HG02870 (cell line): ENCODE measurements around the gene MMP25.

Experiments used
- ATAC-seq: cut with Tn5 transposase; IDR thresholded peaks from one replicate; pipeline ENCODE4 v1.9.1; 2021; ENCODE audit warnings: mild to moderate bottlenecking, moderate library complexity; ENCODE audit not compliant: unreplicated experiment

The MMP25 gene

DNA sequence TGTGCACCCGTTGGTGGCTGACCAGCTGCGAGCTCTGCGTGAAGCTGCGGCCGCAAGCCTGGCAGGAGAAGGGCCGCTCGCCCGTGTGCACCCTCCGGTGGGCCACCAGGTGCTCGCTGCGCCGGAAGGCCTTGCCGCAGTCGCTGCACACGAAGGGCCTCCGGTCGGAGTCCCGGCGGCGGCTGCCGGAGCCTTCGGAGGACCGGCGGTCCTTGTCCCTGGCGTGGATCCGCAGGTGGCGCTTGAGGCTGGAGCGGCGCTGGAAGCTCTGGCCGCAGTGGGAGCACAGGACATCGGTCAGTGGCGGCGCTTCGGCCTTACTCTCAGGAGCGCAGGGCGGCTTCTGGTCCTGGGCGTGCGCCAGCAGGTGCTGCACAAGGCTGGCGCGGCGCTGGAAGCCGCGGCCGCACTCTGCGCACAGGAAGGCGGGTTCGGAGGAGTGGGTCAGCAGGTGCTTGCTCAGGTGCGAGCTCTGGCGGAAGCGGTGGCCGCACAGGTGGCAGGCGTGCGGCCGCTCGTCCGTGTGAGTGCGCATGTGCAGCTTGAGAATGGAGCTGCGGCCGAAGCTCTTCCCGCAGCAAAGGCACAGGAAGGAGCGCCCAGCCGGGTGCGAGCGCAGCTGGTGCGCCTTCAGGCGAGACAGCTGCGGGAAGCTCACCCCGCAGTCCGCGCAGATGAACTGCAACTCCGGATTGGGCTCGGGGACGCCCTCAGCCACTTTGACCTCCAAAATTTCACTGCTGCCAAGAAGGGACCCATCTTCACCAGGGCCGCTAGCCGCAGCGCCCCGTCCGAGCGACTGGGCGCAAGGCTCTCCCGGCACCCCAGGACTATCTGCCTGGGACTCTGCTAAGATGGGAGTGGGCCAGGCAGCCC, 43.6 kb downstream of the MMP25 start:
- no peak for ATAC-seq

DNA sequence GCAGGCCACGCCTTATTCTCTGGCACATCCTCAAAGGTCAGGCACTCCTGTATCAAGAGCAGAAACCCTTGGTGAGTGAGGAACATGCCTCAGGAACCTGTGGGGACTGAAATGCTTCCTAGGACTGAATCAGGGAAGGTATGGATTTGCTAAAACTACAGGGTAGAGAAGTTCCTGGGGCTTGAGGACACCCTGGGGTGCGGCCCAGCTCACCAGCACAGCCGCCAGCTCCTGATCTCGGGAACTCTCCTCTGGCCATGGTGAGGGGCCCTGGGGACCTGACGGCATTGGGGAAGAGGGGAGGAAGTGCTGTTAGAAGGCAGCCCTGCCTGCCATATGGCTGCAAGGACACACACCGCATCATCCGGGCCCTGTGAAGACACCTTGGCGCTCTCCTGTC, 45.2 kb downstream of the MMP25 start:
- ATAC-seq = no peak

DNA sequence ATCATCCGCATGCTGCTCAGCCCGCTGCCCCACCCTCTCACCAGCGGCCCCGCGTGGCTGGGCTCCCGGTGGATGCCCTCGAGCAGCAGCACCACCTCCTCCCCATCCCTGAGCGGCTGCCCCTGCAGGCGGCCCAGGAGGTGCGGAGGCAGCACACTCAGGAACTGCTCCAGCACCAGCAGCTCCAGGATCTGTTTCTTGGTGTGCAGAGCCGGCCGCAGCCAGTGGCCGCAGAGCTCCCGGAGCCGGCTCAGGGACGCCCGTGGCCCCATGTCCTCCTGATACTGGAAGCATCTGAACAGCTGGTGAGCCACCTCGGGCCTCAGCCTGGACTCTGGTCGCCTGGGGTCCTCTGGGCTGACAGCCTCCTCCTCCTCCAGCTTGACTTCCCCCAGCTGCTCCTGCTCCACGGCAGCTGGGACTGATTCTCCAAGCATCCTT, 46.2 kb downstream of the MMP25 start:
- no peak for ATAC-seq

DNA sequence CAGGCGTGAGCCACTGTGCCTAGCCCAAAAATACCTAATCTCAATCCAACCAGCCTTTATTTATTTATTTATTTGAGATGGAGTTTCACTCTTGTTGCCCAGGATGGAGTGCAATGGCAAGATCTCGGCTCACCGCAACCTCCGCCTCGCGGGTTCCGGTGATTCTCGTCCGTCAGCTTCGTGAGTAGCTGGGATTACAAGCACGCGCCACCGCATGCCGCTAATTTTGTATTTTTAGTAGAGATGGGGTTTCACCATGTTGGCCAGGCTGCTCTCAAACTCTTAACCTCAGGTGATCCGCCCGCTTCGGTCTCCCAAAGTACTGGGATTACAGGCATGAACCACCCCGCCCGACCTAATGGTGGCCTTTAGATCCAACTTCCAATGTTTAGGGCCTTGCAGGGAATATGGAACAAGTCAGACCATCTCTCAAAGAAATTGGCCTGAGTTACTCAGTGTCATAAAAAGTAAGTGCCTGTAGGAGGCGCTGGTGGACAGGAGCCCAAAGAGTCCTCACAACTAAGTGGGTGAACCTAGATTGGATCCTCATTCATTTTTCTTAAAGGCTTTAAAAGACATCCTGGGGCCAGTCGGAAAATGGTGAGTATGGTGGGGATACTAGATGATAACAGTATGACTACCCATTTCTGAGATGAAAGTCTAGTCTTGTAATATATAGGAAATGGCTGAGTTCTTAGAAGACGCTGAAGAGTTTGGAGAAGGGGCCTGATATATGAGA, 48.1 kb downstream of the MMP25 start:
- ATAC-seq = no peak

DNA sequence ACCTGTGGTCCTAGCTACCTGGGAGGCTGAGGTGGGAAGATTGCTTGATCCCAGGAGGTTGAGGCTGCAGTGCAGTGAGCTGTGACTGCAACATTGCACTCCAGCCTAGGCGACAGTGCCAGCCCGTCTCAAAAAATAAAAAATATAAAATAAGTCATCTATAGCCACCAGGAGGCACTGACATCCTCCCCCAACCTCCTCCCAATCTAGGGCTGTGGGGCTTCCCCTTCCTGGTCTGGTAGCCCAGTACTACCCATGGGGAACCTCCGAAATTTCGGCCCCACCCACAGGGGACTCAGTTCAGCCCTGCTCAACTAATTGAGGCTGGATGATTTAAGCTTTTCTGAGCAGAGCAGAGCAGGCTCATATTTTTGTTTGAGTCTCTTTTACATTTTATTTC, 49.5 kb downstream of the MMP25 start:
- ATAC-seq = peak; percentile 75

DNA sequence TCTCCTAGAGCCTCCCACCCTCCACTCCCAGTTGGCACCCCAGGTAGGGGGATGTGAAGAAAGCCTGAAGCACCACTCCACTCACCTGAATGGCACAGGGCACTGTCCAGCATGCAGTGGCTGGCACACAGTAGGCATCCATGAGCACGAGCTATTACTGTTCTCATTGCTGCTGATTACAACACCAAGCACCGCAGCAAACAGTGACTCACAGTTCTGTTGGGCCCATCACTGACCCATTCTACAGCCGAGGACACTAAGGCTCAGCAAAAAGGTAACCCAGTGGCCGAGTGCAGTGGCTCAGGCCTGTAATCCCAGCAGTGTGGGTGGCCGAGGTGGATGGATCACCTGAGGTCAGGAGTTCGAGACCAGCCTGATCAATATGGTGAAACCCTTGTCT, 50.0 kb downstream of the MMP25 start:
- ATAC-seq = no peak

DNA sequence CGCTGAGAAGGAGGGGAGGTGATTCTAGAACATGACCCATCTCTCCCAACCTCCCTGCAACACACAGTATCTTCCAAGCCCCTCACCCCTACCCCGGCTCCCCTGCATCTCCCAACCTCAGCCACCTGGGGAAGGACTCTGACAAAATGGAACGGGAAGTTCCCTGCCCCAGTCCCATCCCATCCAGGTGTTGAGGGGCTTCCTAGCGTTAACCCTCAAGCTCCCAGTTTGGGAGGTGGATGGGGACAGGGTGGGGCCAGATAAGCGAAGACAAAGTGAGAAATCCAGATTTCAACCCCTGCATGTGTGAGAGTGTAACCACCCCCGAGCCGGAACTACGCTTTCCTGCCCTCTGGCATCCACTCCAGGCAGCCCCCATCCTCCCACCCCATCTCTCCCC, 50.9 kb downstream of the MMP25 start:
- ATAC-seq = no peak

DNA sequence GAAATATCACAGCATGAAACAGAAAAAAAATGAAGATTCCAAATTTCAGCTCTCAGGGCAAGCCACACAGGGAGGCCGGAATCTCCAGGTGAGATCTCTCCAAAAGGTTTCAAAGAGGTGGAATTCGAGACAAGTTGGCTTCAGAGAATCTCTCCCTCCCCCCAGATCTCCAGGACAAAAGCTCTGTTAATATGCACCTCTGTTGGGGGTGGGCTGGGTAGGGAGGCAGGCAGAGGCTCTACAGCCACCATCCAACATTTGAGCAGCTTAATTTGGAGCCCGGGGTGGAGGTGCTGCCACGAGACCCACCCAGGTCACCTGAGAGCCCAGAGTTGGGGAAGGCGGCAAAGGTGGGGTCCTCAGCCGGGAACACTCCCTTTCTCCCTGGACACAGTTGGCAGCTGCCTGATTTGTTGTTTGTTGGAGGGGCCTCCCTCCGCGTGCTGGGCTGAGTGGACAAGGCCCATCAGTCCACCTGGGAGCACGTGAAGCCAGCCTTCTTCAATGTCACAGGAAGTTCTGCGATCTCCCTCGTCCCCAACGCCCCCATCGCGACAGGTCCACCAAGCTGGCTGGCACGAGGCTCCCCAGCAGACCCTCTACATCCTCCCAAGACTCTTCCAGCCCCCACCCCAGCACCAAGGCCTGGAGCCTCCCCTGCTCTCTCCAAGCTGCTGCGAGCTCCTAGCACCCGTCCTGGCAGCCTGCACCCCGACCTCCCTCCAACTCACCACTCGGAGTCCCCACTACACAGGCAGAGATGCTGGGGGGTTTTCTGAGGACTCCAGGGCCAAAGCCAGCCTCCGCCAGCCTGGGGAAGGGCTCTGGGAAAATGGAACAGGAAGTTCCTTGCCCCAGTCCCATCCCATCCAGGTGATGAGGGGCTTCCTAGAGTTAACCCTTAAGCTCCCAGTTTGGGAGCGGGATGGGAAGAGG, 52.4 kb downstream of the MMP25 start, which contains the start of gene ZSCAN10:
Gene ZSCAN10, minus strand, starts transcription at position 836 of the 936 bp plus-strand sequence. CDS start 6,357 bp downstream, outside the sequence.
- no peak for ATAC-seq

DNA sequence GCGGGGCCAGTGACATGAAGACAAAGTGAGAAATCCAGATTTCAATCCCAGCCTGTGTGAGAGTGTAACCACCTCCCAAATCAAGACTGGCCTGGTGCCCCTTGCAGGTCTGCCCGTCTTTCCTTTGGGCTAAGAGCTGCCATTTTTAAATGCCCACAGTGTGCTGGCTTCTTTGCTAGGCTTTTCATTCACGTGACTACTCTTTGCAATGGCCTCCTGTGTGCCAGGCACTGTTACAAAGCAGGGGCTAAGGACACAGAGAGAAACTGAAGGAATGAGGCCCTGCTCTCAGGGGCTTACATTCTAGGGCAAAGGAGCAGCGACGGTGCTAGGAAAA, 53.0 kb downstream of the MMP25 start:
- no peak for ATAC-seq

DNA sequence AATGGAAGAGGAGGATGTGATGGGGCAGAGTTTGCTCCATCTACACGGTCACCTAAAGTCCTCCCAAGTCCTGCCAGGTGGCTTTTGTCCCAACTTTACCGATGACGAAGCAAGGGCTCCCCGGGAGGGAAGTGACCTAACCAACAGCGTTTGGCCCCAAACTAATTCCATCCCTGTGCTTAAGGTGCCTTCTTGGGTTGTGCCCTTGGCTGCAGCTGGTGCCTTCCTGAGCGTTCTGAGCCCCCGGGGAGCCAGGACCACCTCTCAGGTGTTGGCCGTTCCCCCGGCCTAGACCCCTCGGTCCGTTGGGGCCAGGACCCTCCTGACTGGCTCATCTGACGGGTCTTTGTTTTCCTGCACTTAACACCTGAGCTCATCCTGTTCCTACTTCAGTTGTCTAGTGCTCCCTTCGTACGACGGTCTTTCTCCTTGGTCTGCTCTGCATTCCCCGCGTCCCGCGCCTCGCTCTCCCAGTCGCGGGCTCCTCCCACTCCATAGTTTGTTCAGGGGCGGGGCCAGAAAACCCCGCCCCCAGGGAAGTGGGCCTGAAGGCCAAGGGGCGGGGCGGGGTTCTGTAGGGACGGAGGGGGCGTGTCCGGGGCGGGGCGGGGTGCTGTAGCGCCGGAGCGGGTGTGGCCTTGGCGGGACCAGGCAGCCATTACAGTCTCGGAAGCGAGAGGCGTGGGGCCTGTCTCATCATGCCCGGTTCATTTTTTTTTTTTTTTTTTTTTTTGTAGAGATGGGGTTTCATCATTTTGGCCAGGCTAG, 53.6 kb downstream of the MMP25 start:
- ATAC-seq = peak; percentile 59

DNA sequence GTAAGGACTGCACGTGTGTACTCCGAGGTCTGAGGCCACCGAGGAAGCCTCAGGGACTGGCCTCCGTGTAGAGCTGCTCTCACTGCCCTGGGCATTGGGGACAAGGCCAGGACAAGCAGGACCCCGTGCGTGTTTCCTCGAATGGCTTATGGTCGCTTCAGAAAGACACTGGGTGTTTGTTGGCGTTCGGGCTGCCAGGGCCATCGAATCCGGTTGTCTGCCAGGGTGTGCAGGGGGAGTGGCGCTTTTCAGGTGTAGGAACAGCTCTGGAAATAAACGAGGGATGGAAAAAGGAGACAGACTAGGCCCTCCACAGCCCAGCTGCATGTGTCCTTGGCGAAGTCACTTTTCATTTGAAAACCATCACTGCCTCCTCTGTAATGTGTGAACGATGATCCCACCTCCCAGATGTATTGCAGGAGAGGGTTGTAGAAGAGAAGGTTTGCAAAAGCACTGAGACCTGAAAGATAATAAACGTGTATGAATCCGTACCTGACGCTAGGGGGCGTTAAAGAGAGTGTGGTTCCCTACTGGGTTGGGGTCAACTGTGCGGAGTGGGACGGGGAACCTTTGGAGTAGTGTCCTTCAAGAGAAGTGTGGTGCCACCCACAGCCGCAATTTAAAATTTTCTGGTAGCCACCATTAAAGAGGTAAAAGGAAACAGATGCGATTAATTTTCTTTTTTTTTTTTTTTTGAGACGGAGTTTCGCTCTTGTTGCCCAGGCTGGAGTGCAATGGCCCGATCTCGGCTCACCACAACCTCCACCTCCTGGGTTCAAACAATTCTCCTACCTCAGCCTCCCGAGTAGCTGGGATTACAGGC, 54.9 kb downstream of the MMP25 start:
- ATAC-seq = no peak

DNA sequence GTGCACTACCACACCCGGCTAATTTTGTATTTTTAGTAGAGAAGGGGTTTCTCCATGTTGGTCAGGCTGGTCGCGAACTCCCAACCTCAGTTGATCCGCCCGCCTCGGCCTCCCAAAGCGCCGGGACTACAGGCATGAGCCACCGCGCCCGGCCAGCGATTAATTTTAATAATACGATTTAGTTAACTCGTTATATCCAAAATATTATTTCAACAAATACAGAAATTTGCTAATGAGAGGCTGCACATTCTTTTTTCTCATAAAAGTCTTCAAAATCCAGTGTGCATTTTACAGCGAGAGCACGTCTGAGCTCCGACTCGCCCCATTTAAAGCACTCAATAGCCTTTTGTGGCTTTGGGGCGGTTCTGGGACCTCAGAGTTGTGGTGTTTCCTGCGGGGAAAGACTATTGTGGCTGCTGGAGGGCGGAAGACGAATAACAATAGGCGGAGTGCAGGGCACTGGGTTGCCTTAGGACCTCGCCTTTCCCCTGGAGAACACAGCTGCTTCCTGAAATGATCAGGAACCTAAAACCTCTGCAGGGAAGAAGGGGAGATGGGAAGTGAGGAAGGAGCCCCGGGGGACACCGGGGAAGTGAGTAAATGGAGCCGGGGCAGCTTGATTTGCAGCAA, 55.6 kb downstream of the MMP25 start:
- no peak for ATAC-seq

DNA sequence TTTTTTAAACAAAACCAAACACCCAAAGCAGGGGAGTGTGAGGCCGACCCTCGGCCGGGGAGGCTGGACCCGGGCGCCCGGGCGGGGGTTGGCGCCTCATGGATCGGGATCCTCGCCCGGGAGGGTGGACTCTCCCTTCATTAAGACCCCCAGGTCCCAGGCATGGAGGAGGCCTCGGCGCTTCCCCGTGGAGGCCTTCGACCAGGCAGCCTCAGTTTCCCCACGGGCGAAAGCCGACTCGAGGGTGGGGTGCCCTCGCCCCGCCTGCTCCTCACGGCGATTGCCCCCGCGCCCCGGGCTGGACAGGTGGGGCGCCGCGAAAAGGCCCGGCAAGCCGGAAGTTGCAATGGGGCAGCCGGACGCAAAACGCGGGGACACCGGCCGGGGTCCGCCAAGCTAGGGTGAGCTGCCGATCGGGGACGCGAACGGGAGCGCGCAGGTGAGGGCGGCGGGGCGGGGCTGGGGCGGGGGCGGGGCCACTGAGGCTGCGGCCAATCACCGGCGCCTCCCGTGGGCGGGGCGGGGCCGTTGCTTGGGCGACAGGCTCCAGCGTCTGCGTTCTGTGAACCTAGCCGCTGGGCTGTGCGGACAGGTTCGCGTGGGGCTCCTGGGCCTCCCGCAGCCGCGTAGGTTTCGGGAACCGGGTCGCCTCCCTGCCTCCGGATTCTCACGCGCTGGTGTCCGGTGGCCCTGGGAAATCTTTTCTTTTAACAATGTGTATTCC, 60.0 kb downstream of the MMP25 start:
- ATAC-seq = peak; percentile 82
